Mesothelial cell of epicardium (in vitro differentiated cells): ENCODE data around the gene CDX2. TPM values are rescaled to one million over a fixed set of nuclear protein-coding genes. Genes with fewer than 3 reads are reported as not detected.

Source experiments
- DNase-seq, 2 experiments: peaks; one replicate each; pipeline ENCODE4 v3.0.0; 2021; ENCODE audit warnings: low spot score in 2 of 2; ENCODE audit not compliant: unreplicated experiment in 2 of 2
- H3K27ac Mint-ChIP-seq: 2 replicates; pipeline ENCODE4 v1.8.0; 2021; ENCODE audit warnings: mixed read lengths
- H3K27me3 Mint-ChIP-seq: 2 replicates; pipeline ENCODE4 v1.8.0; 2021; ENCODE audit warnings: low read depth, mixed read lengths
- H3K36me3 Mint-ChIP-seq: 2 replicates; pipeline ENCODE4 v1.8.0; 2021; ENCODE audit warnings: mixed read lengths
- H3K4me1 Mint-ChIP-seq: 2 replicates; pipeline ENCODE4 v1.8.0; 2021; ENCODE audit warnings: mixed read lengths
- H3K4me3 Mint-ChIP-seq: 2 replicates; pipeline ENCODE4 v1.8.0; 2021; ENCODE audit warnings: mild to moderate bottlenecking, moderate library complexity, mixed read lengths
- H3K9me3 Mint-ChIP-seq: 2 replicates; pipeline ENCODE4 v1.8.0; 2021; ENCODE audit warnings: mixed read lengths
- CTCF ChIP-seq: fragments of 200-600 bp; sonication (generic); IDR thresholded peaks from one replicate; pipeline ENCODE4 v1.5.0; 2021; ENCODE audit warnings: antibody characterized with exemption; ENCODE audit not compliant: unreplicated experiment
- total RNA-seq: library from RNA; stranded (reverse); gene quantifications from 3 replicates; pipeline ENCODE4 v1.2.1, GENCODE V29; 2021

CDX2 gene
- total RNA-seq, 1 donor from 2014 or later: 0.16 TPM

DNA sequence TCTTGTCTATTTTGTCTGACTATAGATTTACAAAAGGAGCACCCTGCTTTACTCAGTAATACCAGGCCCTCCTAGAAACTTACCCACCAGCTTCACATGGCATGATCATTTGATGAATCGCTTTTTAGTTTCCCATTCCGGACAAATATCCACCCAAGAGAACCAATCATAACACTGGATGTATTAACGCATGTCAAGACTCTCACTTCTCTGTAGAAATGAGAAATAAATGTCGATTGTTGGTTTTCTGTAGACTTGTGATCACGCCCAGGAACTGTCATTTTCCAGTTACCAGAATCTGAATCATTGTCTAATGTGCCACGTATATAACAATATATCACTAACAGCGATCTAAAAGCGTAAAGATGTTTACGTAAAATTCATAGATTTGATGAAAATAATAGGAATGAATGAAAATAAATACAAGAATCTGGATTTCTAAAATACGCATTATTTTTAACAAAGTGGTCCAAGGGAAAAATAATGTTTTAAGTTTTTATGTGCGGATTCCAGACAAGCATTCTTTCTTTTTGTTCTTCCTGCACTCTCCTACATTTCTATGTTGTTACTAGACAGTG is 14.0 kb downstream of the CDX2 start:
- no peak for TF ChIP-seq CTCF
- Mint-ChIP-seq H3K4me1 (peaks cover 18% of the 10 kb centered on the region), H3K4me3 (peak overlapping the region; percentile 15), H3K27ac (no peak overlapping the region), H3K27me3 (peaks cover 83% of the 10 kb centered on the region), H3K36me3 (no peaks in the 10 kb centered on the region), H3K9me3 (peaks cover 4% of the 10 kb centered on the region)
- no peak for DNase-seq

GRCh38 chr13:27954406-27954851 is 14.7 kb downstream of the CDX2 start:
- no peaks in the 10 kb centered on the region for H3K36me3 Mint-ChIP-seq
- H3K27ac Mint-ChIP-seq: peak overlapping the region; percentile 86
- TF ChIP-seq CTCF: no peak
- no peak for DNase-seq
- H3K9me3 Mint-ChIP-seq: peaks cover 7% of the 10 kb centered on the region
- H3K4me3 Mint-ChIP-seq: peak overlapping the region; percentile 78
- H3K27me3 Mint-ChIP-seq: peaks cover 82% of the 10 kb centered on the region
- H3K4me1 Mint-ChIP-seq: peaks cover 16% of the 10 kb centered on the region

DNA sequence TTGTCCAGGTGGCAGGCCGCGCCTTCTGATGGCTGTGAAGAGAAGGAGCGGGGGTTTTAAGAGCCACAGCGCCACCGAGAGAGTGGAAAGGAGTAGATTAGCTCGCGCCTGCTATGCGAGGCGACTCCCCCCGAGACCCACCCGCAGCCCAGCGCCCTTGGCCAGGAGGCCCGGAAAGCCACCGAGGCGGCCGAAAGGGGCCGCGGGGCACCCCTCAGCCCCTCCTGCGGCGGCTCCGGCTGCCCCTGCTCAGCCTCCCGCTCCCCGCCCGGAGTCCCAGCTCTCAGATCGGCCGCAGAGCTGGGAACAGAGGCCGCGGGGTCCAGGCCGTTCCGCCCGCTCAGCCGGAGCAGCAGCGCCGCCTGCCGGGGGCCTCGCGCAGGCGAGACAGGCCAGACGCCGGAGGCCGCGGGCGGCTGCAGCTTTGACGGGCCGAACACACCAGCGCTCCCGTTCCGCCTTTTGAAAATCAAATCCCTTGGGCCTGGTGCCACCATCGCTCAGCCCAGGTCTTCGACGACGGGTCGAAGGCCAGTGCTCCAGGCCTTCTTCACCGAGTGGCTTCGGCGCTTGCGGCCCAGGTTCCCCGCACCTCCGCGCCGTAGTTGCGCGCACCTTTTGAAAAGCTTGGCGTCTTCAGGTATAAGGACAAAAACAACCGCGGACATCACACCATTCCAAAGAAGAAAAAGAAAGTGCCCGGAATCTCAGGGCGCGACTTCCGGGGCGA is 15.3 kb downstream of the CDX2 start:
- TF ChIP-seq CTCF: peak; percentile 93
- H3K27me3 Mint-ChIP-seq: peaks cover 82% of the 10 kb centered on the region
- peaks cover 7% of the 10 kb centered on the region for H3K9me3 Mint-ChIP-seq
- peaks cover 16% of the 10 kb centered on the region for H3K4me1 Mint-ChIP-seq
- H3K4me3 Mint-ChIP-seq: peak overlapping the region; percentile 78
- H3K36me3 Mint-ChIP-seq: no peaks in the 10 kb centered on the region
- H3K27ac Mint-ChIP-seq: peak overlapping the region; percentile 86
- peak; percentile 75 to 93 for DNase-seq

DNA sequence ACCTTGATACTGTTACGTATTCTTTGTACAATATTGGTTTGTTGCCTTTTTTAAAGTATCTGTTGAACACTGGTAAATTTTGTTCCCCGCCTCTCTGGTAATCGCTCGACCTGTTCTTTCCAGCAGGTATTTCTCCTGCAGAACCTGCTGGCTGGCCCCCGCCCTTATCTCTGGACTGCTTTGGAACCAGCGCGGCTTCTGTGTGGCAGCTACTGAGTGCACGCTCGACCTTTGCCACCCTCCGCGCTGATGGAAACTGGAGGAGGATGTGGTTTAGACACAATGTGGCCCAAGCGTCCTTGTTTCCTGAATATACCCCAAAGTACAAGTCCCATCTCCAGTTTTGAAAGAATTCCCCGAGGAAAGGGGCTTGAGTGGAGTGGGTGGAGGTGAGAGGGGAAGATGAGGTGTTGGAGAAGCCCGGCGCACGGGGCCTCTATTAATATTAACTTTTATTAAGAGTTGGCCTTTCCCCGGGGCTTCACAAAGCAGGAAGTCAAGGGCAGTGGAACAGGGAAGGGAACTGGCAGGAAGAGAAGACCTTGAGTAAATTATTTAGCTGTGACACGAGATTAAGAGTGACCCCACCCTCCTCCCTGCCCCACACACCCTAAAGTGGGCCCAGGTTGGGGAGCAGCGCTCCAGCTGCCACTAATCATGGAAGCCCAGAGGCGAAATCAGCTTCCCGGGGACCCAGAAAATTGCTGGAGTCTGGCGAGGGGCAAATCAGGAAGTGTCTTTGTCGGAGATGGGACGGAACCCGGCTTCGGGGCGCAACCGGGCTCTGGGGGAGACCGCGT is 16.0 kb downstream of the CDX2 start:
- H3K4me3 Mint-ChIP-seq: peak overlapping the region; percentile 78
- peaks cover 7% of the 10 kb centered on the region for H3K9me3 Mint-ChIP-seq
- no peak for DNase-seq
- peaks cover 16% of the 10 kb centered on the region for H3K4me1 Mint-ChIP-seq
- H3K36me3 Mint-ChIP-seq: no peaks in the 10 kb centered on the region
- no peak for TF ChIP-seq CTCF
- no peak overlapping the region for H3K27ac Mint-ChIP-seq
- peaks cover 79% of the 10 kb centered on the region for H3K27me3 Mint-ChIP-seq

- Mint-ChIP-seq H3K27me3 (peaks cover 54% of the 10 kb centered on the region), H3K4me3 (no peak overlapping the region), H3K27ac (no peak overlapping the region), H3K9me3 (peaks cover 10% of the 10 kb centered on the region), H3K4me1 (no peaks in the 10 kb centered on the region), H3K36me3 (no peaks in the 10 kb centered on the region)
- no peak for DNase-seq
- no peak for TF ChIP-seq CTCF
Measured at GRCh38 chr13:27942972-27943371, 26.1 kb downstream of the CDX2 start.
